ENCODE measurements around the gene FGF14.

The FGF14 gene

GRCh38 chr13:102333320-102334198 lies 68.3 kb downstream of the FGF14 start:
- Histone ChIP-seq H3K27me3 (replicated peaks; ENCODE audit: control insufficient read depth, insufficient read depth, low read length, poor library complexity, severe bottlenecking) (no peaks in the 10 kb centered on the region), H3K9me3 (ENCODE audit: control insufficient read depth, low read length) (no peaks in the 10 kb centered on the region), H3K4me1 (ENCODE audit: control insufficient read depth, insufficient read depth, low read length, poor library complexity, severe bottlenecking) (no peaks in the 10 kb centered on the region), H3K27ac (ENCODE audit: insufficient read depth, low read length, poor library complexity, severe bottlenecking) (no peak overlapping the region), H3K36me3 (ENCODE audit: control insufficient read depth, insufficient read depth, low read length) (no peaks in the 10 kb centered on the region), H3K4me3 (ENCODE audit: insufficient read depth, low read depth, low read length, poor library complexity, severe bottlenecking) (no peak overlapping the region)
- no peak for DNase-seq

DNA sequence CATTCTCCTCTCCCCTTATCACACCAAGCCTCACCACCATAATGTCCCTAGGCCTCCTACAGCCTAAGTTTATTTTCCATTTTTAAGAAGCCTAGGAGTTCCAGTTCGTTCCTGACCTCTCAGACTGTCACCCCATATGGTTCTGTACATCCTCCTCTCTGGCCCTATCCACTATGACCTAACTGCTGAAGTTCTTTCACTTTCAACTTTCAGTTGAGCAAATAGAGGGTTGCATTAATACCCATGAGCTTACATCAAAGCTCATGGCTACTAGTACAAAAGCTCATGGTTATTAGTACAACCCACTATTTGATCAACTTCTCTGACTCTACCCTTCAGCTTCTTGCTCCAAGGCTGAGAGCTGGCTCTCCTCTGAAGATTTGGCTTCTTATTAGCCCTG lies 72.9 kb downstream of the FGF14 start:
- no peak overlapping the region for H3K4me3 ChIP-seq (ENCODE audit: insufficient read depth, low read depth, low read length, poor library complexity, severe bottlenecking)
- no peaks in the 10 kb centered on the region for H3K27me3 ChIP-seq (replicated peaks; ENCODE audit: control insufficient read depth, insufficient read depth, low read length, poor library complexity, severe bottlenecking)
- DNase-seq = no peak
- H3K4me1 ChIP-seq (ENCODE audit: control insufficient read depth, insufficient read depth, low read length, poor library complexity, severe bottlenecking) = no peaks in the 10 kb centered on the region
- H3K27ac ChIP-seq (ENCODE audit: insufficient read depth, low read length, poor library complexity, severe bottlenecking) = no peak overlapping the region
- no peaks in the 10 kb centered on the region for H3K36me3 ChIP-seq (ENCODE audit: control insufficient read depth, insufficient read depth, low read length)
- no peaks in the 10 kb centered on the region for H3K9me3 ChIP-seq (ENCODE audit: control insufficient read depth, low read length)

GRCh38 chr13:102327119-102327617 lies 74.7 kb downstream of the FGF14 start:
- Histone ChIP-seq H3K4me3 (ENCODE audit: insufficient read depth, low read depth, low read length, poor library complexity, severe bottlenecking) (no peak overlapping the region), H3K36me3 (ENCODE audit: control insufficient read depth, insufficient read depth, low read length) (no peaks in the 10 kb centered on the region), H3K27me3 (replicated peaks; ENCODE audit: control insufficient read depth, insufficient read depth, low read length, poor library complexity, severe bottlenecking) (no peaks in the 10 kb centered on the region)

DNA sequence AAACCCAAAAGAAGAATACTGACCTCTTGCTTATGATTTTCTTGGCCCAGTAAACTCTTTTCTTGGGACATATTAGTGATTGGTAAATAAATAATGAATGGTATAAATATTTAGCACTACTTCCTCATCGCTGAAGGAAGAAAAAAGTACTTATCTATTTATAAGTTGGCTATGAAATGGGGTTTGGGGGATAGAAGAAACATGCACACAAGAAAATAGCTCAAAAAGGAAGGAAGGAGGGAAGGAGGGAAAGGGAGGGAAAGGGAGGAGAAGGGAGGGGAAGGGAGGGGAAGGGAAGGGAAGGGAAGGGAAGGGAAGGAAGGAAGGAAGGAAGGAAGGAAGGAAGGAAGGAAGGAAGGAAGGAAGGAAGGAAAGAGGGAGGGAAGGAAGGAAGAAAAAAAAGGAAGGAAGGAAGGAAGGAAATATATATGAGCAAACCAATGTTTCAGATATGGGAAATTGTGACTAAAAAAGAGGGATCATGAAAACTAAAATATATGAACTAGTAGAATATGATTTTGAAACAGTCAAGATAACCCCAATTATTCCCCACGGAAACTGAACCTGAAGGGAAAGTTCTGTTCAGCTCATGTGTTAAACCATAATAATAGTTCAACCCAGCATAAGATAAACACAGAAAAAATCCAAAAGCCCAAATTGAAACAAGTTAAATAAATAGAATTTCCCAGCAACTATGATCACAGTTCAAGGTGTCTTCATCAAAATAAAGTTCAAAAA lies 75.3 kb downstream of the FGF14 start:
- Histone ChIP-seq H3K4me1 (ENCODE audit: control insufficient read depth, insufficient read depth, low read length, poor library complexity, severe bottlenecking) (no peaks in the 10 kb centered on the region), H3K27me3 (replicated peaks; ENCODE audit: control insufficient read depth, insufficient read depth, low read length, poor library complexity, severe bottlenecking) (no peaks in the 10 kb centered on the region), H3K9me3 (ENCODE audit: control insufficient read depth, low read length) (no peaks in the 10 kb centered on the region), H3K27ac (ENCODE audit: insufficient read depth, low read length, poor library complexity, severe bottlenecking) (no peak overlapping the region), H3K36me3 (ENCODE audit: control insufficient read depth, insufficient read depth, low read length) (no peaks in the 10 kb centered on the region), H3K4me3 (ENCODE audit: insufficient read depth, low read depth, low read length, poor library complexity, severe bottlenecking) (no peak overlapping the region)
- DNase-seq = no peak

More at GRCh38 chr13:102327119-102327617, 74.7 kb downstream of the FGF14 start:
- H3K4me1 ChIP-seq (ENCODE audit: control insufficient read depth, insufficient read depth, low read length, poor library complexity, severe bottlenecking) = no peaks in the 10 kb centered on the region
- H3K9me3 ChIP-seq (ENCODE audit: control insufficient read depth, low read length) = no peaks in the 10 kb centered on the region
- H3K27ac ChIP-seq (ENCODE audit: insufficient read depth, low read length, poor library complexity, severe bottlenecking) = no peak overlapping the region
- DNase-seq = no peak

GRCh38 chr13:102325321-102325720 lies 76.5 kb downstream of the FGF14 start:
- Histone ChIP-seq H3K27ac (ENCODE audit: insufficient read depth, low read length, poor library complexity, severe bottlenecking) (no peak overlapping the region), H3K4me3 (ENCODE audit: insufficient read depth, low read depth, low read length, poor library complexity, severe bottlenecking) (no peak overlapping the region), H3K27me3 (replicated peaks; ENCODE audit: control insufficient read depth, insufficient read depth, low read length, poor library complexity, severe bottlenecking) (no peaks in the 10 kb centered on the region), H3K36me3 (ENCODE audit: control insufficient read depth, insufficient read depth, low read length) (no peaks in the 10 kb centered on the region), H3K4me1 (ENCODE audit: control insufficient read depth, insufficient read depth, low read length, poor library complexity, severe bottlenecking) (no peaks in the 10 kb centered on the region), H3K9me3 (ENCODE audit: control insufficient read depth, low read length) (no peaks in the 10 kb centered on the region)
- DNase-seq = no peak

DNA sequence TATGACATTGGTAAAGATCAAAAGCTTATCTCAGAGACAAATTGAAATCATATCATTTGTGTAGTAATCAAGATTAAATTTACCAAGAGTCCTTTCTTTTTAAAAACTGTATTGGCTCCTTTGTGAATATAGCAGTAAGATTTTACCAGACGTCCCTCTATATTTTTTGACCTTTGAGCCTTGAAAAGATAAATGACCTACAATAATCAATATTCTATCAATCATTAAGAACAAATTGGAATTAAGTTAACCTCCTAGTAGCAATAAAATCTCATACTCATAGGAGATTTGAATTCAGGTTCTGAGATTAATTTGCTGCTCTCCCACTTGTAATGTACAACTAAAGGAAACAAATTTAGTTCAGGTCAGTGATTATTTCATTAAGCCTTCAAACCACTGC lies 78.3 kb downstream of the FGF14 start:
- Histone ChIP-seq H3K36me3 (ENCODE audit: control insufficient read depth, insufficient read depth, low read length) (no peaks in the 10 kb centered on the region), H3K4me1 (ENCODE audit: control insufficient read depth, insufficient read depth, low read length, poor library complexity, severe bottlenecking) (no peaks in the 10 kb centered on the region), H3K4me3 (ENCODE audit: insufficient read depth, low read depth, low read length, poor library complexity, severe bottlenecking) (no peak overlapping the region), H3K9me3 (ENCODE audit: control insufficient read depth, low read length) (no peaks in the 10 kb centered on the region), H3K27me3 (replicated peaks; ENCODE audit: control insufficient read depth, insufficient read depth, low read length, poor library complexity, severe bottlenecking) (no peaks in the 10 kb centered on the region), H3K27ac (ENCODE audit: insufficient read depth, low read length, poor library complexity, severe bottlenecking) (no peak overlapping the region)
- DNase-seq = no peak

GRCh38 chr13:102323012-102323411 lies 78.8 kb downstream of the FGF14 start:
- no peaks in the 10 kb centered on the region for H3K27me3 ChIP-seq (replicated peaks; ENCODE audit: control insufficient read depth, insufficient read depth, low read length, poor library complexity, severe bottlenecking)
- H3K27ac ChIP-seq (ENCODE audit: insufficient read depth, low read length, poor library complexity, severe bottlenecking) = no peak overlapping the region
- H3K4me3 ChIP-seq (ENCODE audit: insufficient read depth, low read depth, low read length, poor library complexity, severe bottlenecking) = no peak overlapping the region
- H3K9me3 ChIP-seq (ENCODE audit: control insufficient read depth, low read length) = no peaks in the 10 kb centered on the region
- H3K36me3 ChIP-seq (ENCODE audit: control insufficient read depth, insufficient read depth, low read length) = no peaks in the 10 kb centered on the region
- DNase-seq = no peak
- H3K4me1 ChIP-seq (ENCODE audit: control insufficient read depth, insufficient read depth, low read length, poor library complexity, severe bottlenecking) = no peaks in the 10 kb centered on the region

- H3K9me3 ChIP-seq (ENCODE audit: control insufficient read depth, low read length) = no peaks in the 10 kb centered on the region
- no peak overlapping the region for H3K4me3 ChIP-seq (ENCODE audit: insufficient read depth, low read depth, low read length, poor library complexity, severe bottlenecking)
- no peaks in the 10 kb centered on the region for H3K36me3 ChIP-seq (ENCODE audit: control insufficient read depth, insufficient read depth, low read length)
- no peaks in the 10 kb centered on the region for H3K4me1 ChIP-seq (ENCODE audit: control insufficient read depth, insufficient read depth, low read length, poor library complexity, severe bottlenecking)
- no peak overlapping the region for H3K27ac ChIP-seq (ENCODE audit: insufficient read depth, low read length, poor library complexity, severe bottlenecking)
- H3K27me3 ChIP-seq (replicated peaks; ENCODE audit: control insufficient read depth, insufficient read depth, low read length, poor library complexity, severe bottlenecking) = no peaks in the 10 kb centered on the region
- no peak for DNase-seq
Measured at GRCh38 chr13:102322211-102322610, 79.6 kb downstream of the FGF14 start.

DNA sequence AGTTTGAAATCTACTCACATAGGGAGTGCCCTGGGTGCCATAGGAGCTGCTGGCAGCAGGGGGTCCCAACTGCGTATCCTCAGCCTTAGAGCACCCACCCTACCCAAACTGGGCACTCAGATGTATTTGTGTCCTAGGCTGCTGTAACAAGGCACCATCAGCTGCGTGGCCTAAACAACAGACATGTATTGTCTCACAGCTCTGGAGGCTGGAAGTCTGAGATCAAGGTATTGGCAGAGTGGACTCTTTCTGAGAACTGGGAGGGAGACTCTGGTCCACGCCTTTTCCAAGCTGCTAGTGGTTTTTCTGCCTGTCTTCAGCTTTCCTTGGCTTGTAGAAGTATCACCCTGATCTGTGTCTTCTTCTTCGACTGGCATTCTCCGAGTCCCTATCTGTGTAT lies 83.6 kb downstream of the FGF14 start:
- H3K9me3 ChIP-seq (ENCODE audit: control insufficient read depth, low read length) = no peaks in the 10 kb centered on the region
- no peaks in the 10 kb centered on the region for H3K36me3 ChIP-seq (ENCODE audit: control insufficient read depth, insufficient read depth, low read length)
- no peak overlapping the region for H3K27ac ChIP-seq (ENCODE audit: insufficient read depth, low read length, poor library complexity, severe bottlenecking)
- no peaks in the 10 kb centered on the region for H3K4me1 ChIP-seq (ENCODE audit: control insufficient read depth, insufficient read depth, low read length, poor library complexity, severe bottlenecking)
- no peaks in the 10 kb centered on the region for H3K27me3 ChIP-seq (replicated peaks; ENCODE audit: control insufficient read depth, insufficient read depth, low read length, poor library complexity, severe bottlenecking)
- DNase-seq = no peak
- H3K4me3 ChIP-seq (ENCODE audit: insufficient read depth, low read depth, low read length, poor library complexity, severe bottlenecking) = no peak overlapping the region

- no peak for DNase-seq
- Histone ChIP-seq H3K36me3 (ENCODE audit: control insufficient read depth, insufficient read depth, low read length) (no peaks in the 10 kb centered on the region), H3K27me3 (replicated peaks; ENCODE audit: control insufficient read depth, insufficient read depth, low read length, poor library complexity, severe bottlenecking) (no peaks in the 10 kb centered on the region), H3K4me1 (ENCODE audit: control insufficient read depth, insufficient read depth, low read length, poor library complexity, severe bottlenecking) (no peaks in the 10 kb centered on the region), H3K27ac (ENCODE audit: insufficient read depth, low read length, poor library complexity, severe bottlenecking) (no peak overlapping the region), H3K4me3 (ENCODE audit: insufficient read depth, low read depth, low read length, poor library complexity, severe bottlenecking) (no peak overlapping the region), H3K9me3 (ENCODE audit: control insufficient read depth, low read length) (no peaks in the 10 kb centered on the region)
Measured at GRCh38 chr13:102317593-102317992, 84.3 kb downstream of the FGF14 start.

Measured in effector memory CD4-positive, alpha-beta T cell (primary cell).